ENCODE data around the gene TMEM132C.

Gene TMEM132C

DNA sequence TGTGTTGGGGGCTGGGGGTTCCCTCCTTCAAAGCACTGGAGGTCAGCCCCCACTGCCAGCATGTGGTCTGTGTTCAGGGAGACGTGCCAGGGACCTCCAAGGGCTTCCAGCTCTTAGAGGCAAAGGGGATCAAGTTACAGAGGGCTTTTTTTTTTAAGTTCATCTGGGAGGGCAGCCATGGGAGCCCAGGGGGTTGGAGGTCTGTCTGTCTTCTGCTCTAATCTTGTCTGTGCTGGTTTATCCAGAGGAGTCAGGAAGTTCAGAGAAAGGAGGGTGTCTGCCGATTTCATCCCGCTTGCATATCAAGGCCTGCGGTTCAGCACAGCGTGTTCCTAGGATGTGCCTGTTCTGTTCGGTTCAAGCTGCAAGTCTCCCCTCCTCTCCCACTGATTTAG lies 72.2 kb downstream of the TMEM132C start:
- DNase-seq (ENCODE audit: low read depth in 2 of 2) = no peak

DNA sequence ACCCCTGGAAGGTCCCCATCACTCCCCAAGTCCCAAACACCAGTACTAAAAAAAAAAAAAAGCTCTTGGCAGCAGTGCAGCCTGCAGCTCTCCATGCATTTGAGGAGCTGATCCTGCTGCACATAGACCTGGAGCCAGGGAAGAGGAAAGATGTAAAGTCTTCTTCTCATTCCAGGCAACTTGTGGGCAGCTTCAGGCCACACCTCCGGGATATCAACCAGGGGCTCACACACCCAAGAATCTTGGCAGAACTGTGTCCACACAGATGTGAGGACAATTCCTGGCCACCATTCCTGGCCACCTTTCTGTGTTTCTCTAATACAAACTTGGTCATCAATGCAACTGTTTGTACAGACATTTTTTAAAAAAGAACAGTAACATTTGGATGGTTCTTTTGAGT lies 72.7 kb downstream of the TMEM132C start:
- no peak for DNase-seq (ENCODE audit: low read depth in 2 of 2)

DNA sequence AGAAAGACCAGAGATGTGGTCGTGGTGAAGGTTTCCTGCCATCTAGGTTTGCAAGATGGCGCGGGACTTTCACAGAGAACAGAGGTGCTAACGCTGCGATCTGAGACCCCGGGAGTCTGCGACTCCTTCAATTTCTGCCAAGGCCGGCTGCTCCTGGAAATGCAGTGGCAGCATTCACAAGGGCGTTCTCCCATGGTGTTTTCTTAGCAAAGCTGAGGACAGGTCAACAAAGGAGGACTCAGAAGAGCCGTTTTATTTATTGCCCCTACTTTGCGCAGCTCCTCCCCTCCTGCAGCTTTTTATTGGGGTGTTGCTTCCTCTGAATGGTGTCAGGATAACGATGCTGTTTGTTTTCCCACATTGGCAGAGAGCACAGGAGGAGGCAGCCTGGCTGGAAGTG lies 86.3 kb downstream of the TMEM132C start:
- DNase-seq (ENCODE audit: low read depth in 2 of 2) = no peak

DNA sequence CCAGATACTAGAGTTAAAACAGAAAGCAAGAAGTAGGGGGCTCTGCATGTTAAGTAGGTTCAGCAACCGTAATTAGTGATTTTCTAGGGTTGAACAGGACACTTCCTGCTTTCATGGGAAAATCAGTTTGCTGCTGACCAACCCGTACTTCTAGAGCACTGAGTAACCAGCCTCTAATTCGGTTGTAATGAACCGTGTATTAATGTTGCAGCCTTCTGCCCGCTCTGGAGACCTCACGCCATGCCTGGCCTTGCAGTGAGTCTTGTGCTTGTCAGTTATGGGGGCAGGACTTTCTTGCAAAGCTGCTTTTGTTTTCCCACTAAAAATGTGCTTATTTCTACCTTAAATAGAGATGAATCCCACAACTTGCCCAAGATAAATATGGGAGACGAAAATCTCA lies 89.6 kb downstream of the TMEM132C start:
- DNase-seq (ENCODE audit: low read depth in 2 of 2) = no peak

DNA sequence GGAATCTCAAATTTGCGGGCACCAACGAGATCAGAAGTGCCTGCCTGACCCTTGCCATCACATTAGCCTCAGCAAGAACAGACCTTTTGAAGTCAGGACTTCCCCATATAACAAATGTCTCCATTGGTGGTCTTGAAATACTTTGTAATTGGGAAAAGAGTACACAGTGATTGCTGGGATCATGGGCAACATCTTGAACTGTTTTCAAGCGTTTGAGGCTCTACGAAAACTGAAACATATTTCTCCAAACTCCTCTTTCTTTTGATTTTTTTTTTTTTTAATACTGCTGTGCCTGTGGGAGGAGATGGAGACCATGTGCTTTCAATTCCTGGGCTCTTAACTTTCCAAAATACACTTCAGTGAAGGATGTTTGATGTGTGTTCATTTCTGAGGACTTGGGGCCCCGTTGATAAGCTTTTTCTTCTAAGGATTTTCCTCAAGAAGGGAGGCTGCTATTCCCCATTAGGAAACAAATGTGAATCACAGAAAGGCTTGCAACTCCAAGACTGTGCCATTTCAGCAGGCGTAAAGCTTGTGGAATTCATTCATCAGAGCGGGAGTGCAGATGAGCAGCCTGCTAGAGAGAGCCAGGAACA lies 94.5 kb downstream of the TMEM132C start:
- DNase-seq (ENCODE audit: low read depth in 2 of 2) = no peak

DNA sequence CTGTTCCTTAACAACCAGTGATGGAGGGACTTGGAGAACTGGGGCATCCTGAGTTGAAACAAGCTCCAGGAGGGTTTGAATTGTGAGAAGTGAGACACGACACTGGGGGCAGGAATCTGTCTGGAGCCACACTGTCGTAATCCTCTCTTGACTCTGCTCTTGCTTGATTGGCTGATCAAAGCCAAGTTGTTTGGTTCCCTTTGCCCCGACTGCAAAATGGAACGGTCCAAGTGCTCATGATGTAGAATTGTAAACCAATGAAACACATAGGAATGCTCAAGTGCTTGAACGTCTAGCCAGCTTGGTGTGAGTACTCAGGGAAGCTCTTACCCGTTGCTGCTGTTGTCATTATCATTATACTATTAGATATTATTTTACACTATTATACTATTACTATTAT lies 98.1 kb downstream of the TMEM132C start:
- no peak for DNase-seq (ENCODE audit: low read depth in 2 of 2)

DNA sequence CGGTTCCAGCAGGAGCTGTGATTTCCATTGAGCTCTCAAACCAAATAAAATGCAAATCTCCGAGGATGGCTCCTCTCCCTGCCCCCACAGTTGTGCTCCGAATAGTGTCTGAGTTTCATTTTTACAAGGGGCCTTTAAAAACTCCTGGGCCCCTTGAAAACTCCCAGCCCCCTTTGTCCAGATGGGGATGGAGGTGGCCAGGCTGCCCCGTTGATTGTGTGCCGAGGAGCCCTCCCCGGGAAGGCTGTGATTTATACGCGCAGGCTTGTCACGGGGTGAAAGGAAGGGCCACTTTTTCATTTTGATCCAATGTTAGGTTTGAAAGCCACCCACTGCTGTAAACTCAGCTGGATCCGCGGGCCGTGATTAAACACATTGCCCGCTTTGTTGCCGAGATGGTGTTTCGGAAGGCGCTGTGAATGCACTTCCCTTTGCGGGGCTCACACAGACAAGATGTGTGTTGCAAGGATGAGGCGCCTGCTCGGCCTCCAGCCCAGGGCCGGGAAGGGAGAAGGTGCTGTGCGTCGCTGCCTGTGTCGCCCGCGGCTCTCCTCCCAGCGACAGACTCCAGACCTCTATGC lies 98.8 kb downstream of the TMEM132C start:
- no peak for DNase-seq (ENCODE audit: low read depth in 2 of 2)

DNA sequence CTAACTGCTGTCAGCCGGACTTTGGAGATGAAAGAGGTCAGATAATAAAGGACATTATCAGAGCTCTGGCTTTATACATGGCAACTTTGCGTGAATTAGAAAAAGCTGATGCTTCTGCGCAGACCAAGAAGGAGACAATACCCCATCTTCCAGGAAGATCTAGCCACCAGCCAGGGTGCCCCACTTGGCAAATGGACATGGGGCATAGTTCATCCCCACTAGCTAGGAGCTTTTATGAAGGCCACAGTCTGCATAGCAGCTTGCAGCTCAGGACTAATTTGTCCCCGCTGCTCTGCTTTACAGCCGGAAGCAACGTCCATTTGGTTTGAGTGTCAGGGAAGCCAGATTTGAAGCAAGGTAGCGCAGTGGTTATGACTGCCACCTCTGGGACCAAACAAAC lies 101.0 kb downstream of the TMEM132C start:
- no peak for DNase-seq (ENCODE audit: low read depth in 2 of 2)

DNA sequence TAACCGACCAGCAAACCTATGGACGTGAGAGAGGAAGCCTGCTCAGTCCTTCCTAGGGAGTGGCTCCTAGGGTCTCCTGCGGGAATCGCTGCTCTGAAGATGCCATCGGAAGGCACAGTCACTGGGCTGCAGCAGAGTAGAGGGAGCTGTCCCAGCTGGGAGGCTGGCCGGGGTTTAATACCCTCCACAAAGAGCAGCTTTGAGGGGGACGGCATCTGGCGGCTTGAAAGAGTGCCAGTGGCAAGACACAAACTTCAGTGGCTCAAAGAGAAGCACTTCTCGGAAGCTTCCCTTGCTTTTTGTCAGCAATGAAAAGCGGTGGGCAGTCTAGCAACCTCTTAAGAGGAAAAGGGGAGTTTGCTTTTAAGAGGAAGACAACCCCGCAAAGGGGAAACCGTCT lies 114.6 kb downstream of the TMEM132C start:
- DNase-seq (ENCODE audit: low read depth in 2 of 2) = no peak

DNA sequence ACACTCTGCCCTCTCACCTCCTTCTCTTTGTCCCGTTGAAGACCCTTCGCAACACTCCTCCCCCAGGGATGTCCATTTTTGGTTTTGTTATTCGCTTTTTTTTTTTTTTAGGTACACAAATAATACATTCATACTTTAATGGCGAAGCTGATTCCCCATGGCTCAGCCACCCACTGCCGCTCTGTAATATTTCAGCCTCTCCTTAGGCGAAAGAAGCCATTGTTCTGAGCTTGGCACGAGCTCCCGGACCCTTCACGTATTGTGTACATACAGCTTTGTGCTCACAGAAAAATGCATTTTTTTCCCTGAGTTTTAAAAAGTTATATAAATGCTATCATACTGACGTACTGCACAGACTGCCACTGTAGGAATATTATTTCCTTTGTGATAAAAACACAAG lies 115.0 kb downstream of the TMEM132C start:
- DNase-seq (ENCODE audit: low read depth in 2 of 2) = no peak

DNA sequence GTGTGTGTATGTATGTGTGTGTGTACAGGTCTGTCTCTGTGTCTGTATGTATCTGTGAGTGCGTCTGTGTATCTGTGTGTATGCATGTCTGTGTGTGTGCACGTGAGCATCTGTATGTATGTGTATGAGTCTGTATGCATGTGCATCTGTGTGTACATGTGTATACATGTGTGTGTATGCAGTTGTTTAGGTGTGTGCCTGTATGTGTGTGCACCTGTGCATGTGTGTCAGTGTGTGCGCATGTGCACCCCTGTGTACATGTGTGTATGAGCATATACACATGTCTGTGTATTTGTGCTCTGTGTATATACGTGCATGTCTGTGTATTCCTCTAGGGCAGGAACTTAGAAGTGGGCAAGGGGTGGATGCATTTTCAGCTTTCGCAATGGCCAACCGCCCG lies 116.0 kb downstream of the TMEM132C start:
- DNase-seq (ENCODE audit: low read depth in 2 of 2) = no peak

DNA sequence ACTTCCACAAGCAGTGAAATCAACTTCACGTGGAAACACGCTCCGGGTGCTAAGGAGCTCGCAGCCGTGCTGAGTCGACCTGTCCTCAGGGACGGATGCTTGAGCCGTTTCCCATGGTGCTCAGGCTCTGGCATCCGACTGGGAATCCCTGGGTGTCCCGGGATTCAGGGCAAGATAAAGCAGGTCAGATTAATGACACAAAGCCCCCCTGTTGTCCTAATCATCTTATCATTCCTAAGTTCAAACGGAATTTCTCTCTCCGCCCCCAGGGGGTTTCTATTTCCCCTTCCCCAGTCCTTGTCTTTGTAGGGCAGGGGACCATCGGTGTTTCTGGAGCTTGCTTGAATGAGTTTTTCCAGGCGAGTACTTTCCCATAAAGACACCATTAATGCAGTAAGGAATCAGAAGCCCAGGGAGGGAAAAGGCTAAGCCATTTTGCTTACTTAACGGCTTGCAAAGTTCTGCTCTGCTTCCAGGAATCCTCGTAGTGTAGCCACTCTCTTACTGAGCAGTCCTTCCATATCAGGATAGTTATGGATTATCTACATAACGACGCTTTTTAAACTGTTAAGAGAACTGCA lies 116.5 kb downstream of the TMEM132C start:
- no peak for DNase-seq (ENCODE audit: low read depth in 2 of 2)

DNA sequence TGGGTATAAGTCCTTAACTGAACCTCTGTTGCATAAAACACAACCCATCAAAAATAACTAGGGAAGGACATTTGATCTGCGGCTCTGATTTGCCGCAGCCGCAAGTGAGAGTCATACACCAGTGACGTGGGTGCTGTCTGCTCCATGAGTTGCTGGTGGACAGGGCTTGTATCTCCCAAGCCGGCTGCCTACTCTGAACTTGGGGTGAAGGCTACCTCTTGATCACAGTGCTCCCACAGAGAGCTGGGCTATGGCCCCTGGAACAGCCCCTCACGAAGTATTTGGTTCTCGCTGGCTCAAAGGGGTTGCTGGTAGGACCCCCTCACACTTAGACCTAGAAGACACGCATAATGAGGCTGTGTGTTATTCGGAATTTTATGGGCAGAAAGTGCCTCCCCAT lies 118.8 kb downstream of the TMEM132C start:
- no peak for DNase-seq (ENCODE audit: low read depth in 2 of 2)

DNA sequence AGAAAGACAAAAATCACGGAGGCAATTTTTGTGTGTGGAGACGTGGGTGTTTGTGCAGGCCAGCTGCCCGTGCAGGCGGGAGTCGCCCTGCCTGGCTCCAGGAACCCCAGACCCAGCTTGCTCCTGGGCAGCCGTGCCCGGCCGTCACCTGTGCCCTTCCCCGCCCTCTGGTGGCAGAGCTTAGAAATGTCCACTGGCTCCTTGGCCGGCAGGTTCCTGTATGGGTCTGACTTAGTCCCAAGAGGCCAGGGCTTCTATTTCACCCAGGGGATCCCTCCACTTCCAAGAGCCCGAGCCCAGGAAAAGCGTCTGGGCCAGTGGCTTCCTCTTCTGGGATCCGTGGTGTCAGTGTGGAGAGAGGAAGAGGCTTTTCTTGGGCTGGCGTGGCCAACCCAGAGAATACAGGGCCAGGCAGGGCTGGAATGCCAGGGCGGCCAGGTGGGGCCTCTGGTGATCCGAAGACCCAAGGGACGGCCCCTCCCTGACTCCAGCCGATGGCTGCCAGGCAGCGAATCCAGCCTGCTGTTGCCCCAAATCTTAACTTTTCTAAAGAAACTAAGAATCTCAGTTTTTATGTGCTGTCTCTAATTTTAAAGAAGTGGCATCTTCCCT lies 120.9 kb downstream of the TMEM132C start:
- DNase-seq (ENCODE audit: low read depth in 2 of 2) = no peak

DNA sequence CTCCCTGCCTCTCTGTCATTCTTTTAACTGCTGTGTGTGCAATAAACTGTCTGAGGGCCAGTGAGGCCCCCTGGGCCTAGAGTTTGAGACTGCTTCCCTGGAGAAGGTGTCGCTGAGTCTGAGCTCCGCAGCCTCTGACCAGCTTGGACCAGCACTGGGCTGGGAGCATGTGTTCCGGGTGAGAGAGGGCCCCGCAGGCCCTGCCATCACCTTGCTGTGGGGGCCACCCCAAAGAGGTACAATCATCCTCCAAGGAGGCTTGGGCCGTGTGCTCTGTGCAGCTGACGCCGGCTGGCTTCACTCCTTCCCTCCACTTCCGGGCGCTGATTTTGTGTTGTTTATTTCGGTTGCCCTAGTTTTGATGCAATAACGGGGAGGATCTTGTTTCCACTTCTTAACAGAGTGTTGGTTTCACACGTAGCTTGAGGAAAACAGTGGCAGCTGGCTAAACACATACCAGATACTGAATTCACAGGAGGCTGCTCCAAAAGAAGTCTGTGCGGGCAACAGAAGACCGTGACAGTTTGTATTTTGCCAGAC lies 121.6 kb downstream of the TMEM132C start:
- DNase-seq (ENCODE audit: low read depth in 2 of 2) = peak in 1 of 2 donors; percentile 6

DNA sequence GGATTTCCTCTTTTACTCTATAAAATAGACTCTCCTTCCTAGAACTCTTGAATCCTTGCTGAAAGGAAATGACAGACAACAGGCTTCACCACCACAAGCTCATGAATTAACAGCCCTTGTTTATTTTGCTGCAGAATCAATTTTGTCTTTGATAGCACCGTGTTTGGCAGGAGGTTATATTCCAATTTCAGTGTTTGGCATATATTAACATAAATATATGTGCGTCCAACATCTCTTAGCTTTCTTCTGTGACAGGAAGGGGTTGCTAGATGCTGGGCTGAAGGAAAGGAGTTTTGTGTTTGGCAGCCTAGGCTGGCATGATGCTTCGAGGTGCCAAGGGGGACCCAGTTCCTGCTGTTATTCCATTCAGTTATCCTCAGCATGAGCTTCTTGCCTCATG lies 126.4 kb downstream of the TMEM132C start:
- no peak for DNase-seq (ENCODE audit: low read depth in 2 of 2)

DNA sequence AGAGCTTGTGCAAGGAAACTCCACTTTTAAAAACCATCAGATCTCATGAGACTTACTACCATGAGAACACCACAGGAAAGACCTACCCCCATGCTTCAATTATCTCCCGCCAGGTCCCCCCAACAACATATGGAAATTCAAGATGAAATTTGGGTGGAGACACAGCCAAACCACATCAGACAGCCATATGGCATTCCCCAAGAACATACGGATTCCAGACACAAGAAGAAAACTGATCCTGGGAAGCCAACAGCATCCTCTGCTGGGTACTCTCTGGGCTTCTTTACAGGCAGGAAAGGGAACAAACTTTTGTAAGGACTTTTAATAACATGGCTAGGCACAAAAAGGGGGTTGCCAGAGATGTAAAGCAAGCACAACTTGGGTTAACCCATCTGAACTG lies 127.2 kb downstream of the TMEM132C start:
- no peak for DNase-seq (ENCODE audit: low read depth in 2 of 2)

DNA sequence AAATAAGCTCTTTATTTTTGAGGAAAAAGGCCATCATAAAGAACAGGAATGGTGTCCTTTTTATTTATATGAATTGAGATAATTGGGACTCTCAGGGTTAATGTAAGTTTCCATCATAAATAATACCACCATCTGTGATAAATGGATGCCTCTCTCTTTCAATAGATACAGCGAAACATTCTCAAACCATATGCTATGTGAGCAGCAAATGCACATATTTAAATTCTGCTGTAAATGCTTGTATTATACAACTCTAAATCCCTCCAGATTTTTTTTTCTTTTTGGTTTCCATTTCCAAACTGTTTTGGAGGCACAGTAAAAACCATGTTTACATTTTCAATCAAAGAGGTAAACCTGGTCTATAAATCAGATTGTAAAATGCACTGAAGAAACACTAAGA lies 132.3 kb downstream of the TMEM132C start:
- DNase-seq (ENCODE audit: low read depth in 2 of 2) = no peak

DNA sequence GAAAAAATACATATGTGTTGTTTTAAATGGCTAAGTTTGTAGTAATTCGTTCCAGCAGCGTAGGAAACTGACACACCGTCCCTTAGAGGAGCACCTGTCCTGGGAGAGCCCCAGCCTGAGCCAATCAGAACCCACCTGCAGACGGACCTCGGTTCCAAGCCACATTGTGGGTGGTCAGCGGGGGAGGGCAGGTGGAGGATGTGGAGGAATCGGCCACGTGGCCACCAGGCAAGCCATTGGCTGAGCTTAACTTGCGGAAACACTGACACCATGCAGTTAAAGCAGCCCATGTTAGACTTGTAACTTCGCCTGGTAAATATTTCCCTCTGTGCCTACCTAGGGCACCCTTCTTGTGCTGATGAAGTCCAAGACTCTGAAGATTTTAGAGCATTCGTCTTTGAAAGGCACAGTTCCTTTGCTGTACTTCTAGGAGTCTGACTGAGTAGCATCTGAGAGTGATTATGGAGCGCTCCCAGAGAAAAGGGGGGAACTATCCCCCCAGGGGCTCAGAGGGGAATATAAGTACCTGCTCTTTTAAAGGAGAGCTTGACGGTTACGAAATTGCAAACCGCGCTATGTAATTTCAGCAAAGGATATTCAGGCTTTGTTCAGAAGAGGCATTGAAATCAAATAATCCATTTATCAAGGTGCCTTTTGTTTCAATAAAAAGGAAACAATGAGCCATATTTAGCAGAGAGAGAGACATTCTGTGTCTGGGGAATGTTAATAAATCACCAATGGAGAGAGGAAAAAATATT lies 135.7 kb downstream of the TMEM132C start:
- no peak for DNase-seq (ENCODE audit: low read depth in 2 of 2)

DNA sequence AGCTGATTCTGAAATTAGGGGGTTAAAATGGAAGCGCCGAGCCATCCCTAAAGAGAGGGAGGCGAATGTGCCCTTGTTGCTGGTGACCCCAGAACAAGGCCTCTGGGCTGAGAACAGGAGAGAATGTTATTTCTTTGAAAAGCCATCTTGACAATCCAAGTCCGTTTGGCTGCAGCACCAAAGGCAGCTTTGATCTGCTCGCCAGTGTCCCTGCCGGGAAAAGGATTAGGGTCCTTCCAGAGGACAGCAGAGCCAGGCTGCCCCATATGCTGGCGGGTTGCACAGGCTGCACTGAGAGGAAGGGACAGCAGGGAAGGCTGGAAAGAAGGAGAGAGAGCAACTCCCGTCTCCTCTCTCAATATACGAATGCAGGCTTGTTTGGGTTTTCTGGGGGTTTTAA lies 141.7 kb downstream of the TMEM132C start:
- no peak for DNase-seq (ENCODE audit: low read depth in 2 of 2)

DNA sequence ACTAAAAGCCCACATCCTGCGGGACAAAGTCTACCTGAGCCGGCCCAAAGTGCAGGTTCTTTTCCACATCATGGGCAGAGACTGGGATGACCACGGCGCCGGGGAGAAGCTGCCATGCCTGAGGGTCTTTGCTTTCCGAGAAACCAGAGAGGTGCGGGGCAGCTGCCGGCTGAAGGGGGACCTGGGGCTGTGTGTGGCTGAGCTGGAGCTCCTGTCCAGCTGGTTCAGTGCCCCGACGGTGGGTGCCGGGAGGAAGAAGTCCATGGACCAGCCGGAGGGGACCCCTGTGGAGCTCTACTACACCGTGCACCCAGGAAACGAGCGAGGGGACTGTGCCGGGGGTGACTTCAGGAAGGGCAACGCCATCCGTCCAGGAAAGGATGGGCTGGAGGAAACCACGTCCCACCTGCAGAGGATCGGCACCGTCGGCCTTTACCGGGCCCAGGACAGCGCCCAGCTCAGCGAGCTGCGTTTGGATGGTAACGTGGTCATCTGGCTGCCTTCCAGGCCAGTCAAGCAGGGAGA lies 148.1 kb downstream of the TMEM132C start:
- DNase-seq (ENCODE audit: low read depth in 2 of 2) = no peak

DNA sequence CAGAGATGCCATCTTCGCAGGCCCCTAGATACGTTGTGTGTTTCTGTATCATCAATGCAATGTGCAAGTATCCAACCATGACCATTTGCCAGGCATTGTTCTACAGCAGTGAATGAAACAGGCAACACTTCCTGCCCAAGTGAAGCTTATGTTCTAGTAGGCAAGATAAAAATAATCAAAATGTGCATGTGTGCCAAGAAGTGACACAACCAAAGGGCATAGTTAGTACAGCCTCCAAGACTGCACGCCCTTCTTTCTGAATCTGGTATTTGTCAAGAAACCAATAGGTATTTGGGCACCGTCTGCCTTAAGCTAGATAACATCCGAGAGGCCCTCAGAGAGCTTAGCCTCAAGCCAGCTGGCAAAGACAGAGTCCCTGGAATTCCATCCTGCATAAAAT lies 152.0 kb downstream of the TMEM132C start:
- DNase-seq (ENCODE audit: low read depth in 2 of 2) = no peak
